ENCODE measurements around the gene NBAS. TPM values are rescaled to one million over a fixed set of nuclear protein-coding genes. Genes with fewer than 3 reads are reported as not detected.

Gene NBAS
- total RNA-seq, 1 experiment from 2014 or later, result 44.2 TPM

DNA sequence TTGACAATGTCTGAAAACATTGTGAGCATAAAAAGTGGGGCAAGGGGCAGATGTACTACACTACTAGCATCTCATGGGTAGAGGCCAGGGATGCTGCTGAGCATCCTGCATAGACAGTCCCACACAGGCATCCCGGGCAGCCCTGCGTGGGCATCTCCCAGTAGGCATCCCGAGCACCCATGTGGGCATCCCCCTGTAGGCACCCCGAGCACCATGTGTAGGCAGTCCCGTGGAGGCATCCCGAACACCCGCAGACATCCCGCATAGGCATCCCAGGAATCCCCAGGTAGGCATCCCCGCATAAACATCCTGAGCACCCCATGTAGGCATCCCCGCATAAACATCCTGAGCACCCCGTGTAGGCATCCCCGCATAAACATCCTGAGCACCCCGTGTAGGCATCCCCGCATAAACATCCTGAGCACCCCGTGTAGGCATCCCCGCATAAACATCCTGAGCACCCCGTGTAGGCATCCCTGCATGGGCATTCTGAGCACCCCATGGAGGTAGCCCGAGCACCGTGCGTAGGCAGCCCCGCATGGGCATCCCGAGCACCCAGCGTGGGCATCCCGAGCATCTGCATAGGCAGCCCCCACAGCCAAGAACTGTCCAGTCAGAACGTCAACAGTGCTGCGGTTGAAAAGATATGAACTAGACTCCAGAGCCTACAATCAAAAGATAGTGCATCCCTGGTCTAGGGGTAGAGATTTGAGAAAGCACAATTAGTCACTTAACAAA, 273.5 kb downstream of the NBAS start:
- Histone ChIP-seq H3K27ac (no peak overlapping the region), H3K4me1 (no peaks in the 10 kb centered on the region), H3K27me3 (no peaks in the 10 kb centered on the region), H3K36me3 (peaks cover 6% of the 10 kb centered on the region; the same call in 1 of the 2 replicates), H3K4me3 (no peak overlapping the region), H3K9me3 (replicated peaks) (no peaks in the 10 kb centered on the region)
- DNase-seq, result no peak

- no peak for DNase-seq
- Histone ChIP-seq H3K27me3 (no peaks in the 10 kb centered on the region), H3K27ac (no peak overlapping the region), H3K9me3 (replicated peaks) (no peaks in the 10 kb centered on the region), H3K36me3 (peaks cover 3% of the 10 kb centered on the region; the same call in 1 of the 2 replicates), H3K4me3 (no peak overlapping the region), H3K4me1 (no peaks in the 10 kb centered on the region)
Measured at GRCh38 chr2:15284614-15285013, 276.5 kb downstream of the NBAS start.

DNA sequence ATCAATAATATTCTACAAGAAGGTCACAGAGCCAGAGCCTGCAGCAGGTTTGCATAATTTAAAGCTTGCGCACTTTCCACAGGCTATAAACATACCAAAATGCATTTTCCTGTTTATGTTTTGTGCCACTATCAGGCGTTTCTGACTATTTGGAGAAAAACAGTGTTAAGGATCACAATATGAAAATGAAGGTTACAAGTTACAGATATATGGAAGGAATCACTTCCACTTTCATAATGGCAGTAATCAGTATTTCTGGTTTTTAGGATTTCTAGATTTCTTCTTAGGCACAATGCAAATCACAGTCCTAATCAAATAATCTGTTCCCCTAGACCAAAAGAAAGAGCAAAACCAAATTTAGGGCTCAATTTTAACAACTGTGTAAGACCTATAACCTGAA, 279.5 kb downstream of the NBAS start:
- no peak overlapping the region for H3K4me3 ChIP-seq
- DNase-seq, result no peak
- H3K4me1 ChIP-seq, result no peaks in the 10 kb centered on the region
- peaks cover 3% of the 10 kb centered on the region; the same call in 1 of the 2 replicates for H3K36me3 ChIP-seq
- H3K27me3 ChIP-seq, result no peaks in the 10 kb centered on the region
- no peaks in the 10 kb centered on the region for H3K9me3 ChIP-seq (replicated peaks)
- no peak overlapping the region for H3K27ac ChIP-seq

DNA sequence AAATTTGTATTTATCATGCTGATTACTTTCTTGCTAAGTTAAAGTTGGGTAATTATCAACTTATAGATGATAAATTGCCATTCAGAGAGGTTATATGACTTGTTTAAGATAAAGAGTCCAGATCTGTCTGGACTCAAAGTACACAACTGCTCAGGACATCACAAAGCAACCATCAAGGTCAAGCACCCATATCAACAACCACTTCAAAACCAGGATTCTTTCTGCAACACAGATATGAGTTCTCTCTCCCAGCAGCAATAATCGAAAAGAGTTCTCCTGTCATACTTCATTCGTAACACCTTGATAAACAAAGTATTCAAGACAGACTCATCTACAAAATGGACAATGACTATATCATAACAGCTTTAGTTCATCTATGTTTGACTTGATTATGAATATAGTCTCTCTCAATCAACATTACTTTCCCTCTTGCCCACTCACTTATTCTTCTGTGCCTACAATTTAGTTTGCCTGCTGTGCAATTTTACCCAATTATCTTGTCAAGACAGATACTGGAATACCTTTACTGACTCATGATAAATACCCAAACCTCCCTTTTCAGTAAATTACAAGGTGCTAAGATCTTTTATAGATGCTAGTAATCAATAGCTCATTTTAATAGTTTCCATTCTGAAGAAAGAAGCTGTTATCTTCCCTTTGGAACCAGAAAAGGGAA, 281.8 kb downstream of the NBAS start:
- peaks cover 2% of the 10 kb centered on the region; the same call in 1 of the 2 replicates for H3K36me3 ChIP-seq
- H3K9me3 ChIP-seq (replicated peaks), result no peaks in the 10 kb centered on the region
- no peaks in the 10 kb centered on the region for H3K27me3 ChIP-seq
- H3K4me1 ChIP-seq, result no peaks in the 10 kb centered on the region
- no peak overlapping the region for H3K27ac ChIP-seq
- no peak for DNase-seq
- no peak overlapping the region for H3K4me3 ChIP-seq

DNA sequence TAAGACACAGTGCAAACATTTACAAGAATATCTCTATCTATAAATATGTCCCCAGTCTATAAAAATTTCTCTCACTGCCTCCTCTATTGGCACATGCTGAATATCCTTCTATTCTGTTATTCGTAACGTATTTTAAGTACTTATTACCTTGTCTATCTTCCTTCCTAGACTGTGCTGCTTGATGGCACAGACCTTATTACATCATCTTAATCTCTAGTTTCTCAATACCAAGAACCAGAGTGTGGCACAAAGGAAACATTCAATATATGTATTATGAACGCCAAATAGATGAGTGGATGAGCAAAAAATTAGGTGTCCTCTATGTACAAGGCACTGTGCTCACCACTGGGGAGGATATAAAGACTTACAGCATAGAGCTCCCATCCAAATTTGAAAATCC, 282.8 kb downstream of the NBAS start:
- no peaks in the 10 kb centered on the region for H3K4me1 ChIP-seq
- DNase-seq, result no peak
- H3K36me3 ChIP-seq, result peaks cover 2% of the 10 kb centered on the region; the same call in 1 of the 2 replicates
- H3K9me3 ChIP-seq (replicated peaks), result no peaks in the 10 kb centered on the region
- H3K4me3 ChIP-seq, result no peak overlapping the region
- H3K27me3 ChIP-seq, result no peaks in the 10 kb centered on the region
- no peak overlapping the region for H3K27ac ChIP-seq

GRCh38 chr2:15275346-15275745, 285.8 kb downstream of the NBAS start:
- DNase-seq, result no peak

DNA sequence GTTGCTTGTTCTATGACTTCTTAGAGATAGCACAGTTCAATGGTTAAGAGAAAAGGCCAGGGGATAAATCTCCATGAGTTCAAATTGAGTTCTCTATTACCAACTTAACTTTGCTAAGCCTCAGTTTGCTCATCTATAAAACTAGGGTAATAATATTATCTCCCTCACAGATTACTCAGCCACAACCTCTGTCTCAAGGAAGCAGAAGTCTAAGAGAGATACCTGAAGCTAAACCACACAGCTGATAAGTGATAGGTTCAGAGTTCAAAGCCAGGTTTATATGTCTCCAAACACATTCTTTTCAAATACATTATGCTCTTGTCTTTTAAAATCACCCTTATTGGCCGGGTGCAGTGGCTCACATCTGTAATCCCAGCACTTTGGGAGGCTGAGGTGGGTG, 287.7 kb downstream of the NBAS start:
- H3K9me3 ChIP-seq (replicated peaks), result no peaks in the 10 kb centered on the region
- no peak overlapping the region for H3K4me3 ChIP-seq

More at GRCh38 chr2:15275346-15275745, 285.8 kb downstream of the NBAS start:
- Histone ChIP-seq H3K4me3 (no peak overlapping the region), H3K27ac (no peak overlapping the region), H3K9me3 (replicated peaks) (no peaks in the 10 kb centered on the region), H3K36me3 (no peaks in the 10 kb centered on the region; the same call in 1 of the 2 replicates), H3K27me3 (no peaks in the 10 kb centered on the region), H3K4me1 (no peaks in the 10 kb centered on the region)

GRCh38 chr2:15272942-15273341, 288.2 kb downstream of the NBAS start:
- Histone ChIP-seq H3K9me3 (replicated peaks) (no peaks in the 10 kb centered on the region), H3K36me3 (no peaks in the 10 kb centered on the region; the same call in 1 of the 2 replicates), H3K27me3 (no peaks in the 10 kb centered on the region), H3K27ac (no peak overlapping the region), H3K4me1 (no peaks in the 10 kb centered on the region), H3K4me3 (no peak overlapping the region)
- no peak for DNase-seq

More for the DNA sequence above, 287.7 kb downstream of the NBAS start:
- Histone ChIP-seq H3K27ac (no peak overlapping the region), H3K27me3 (no peaks in the 10 kb centered on the region), H3K4me1 (no peaks in the 10 kb centered on the region), H3K36me3 (no peaks in the 10 kb centered on the region; the same call in 1 of the 2 replicates)
- no peak for DNase-seq

DNA sequence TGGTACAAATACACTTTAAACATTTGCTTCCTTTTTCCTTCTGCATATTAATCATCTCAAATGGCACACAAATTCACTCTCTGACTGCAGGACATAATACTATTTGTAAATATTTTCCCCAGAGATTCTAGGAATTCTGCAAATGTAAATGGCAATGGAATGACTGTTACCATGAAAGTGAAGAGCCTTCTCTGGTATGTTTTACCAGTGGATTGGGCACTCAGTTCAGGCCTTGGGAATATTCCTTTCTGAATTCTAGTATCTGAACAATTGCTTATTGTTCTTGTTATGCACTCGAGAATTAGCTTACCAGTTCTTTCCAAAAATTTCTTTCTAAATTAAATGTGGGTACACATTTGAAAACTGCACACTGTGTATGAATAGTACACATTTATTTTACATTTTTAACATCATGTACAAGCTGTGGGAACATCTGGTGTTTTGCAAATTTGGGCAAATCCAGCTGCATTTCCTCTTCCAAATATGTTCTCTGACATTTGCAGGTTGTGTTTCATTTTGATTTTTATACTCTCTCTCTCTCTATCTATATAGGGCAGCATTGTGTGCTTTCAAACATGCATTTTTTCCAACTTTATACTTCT, 289.1 kb downstream of the NBAS start:
- H3K9me3 ChIP-seq (replicated peaks), result no peaks in the 10 kb centered on the region

DNA sequence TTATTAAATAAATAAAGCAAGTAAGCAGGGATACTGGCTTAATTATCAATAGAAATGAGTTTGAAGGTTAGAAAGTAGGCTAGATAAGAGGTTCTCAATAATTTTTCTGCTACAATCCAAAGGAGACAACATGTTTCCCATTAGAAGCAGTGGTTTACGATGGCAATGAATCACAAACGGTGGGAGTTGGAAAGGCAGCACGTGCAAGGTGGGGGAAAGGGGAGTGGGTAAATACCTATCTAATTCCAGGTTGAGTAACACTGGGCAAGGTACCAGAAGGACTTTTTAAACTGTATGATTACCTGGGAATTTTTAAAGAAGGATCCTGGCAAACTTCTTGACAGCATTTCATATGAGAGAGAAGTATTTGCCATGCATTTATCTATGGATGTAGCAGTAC, 289.9 kb downstream of the NBAS start:
- H3K9me3 ChIP-seq (replicated peaks), result no peaks in the 10 kb centered on the region
- H3K36me3 ChIP-seq, result no peaks in the 10 kb centered on the region; the same call in 1 of the 2 replicates
- no peaks in the 10 kb centered on the region for H3K27me3 ChIP-seq
- no peak for DNase-seq
- no peak overlapping the region for H3K4me3 ChIP-seq
- no peaks in the 10 kb centered on the region for H3K4me1 ChIP-seq
- no peak overlapping the region for H3K27ac ChIP-seq

More for the DNA sequence above, 289.1 kb downstream of the NBAS start:
- Histone ChIP-seq H3K27me3 (no peaks in the 10 kb centered on the region), H3K4me3 (no peak overlapping the region), H3K4me1 (no peaks in the 10 kb centered on the region), H3K36me3 (no peaks in the 10 kb centered on the region; the same call in 1 of the 2 replicates), H3K27ac (no peak overlapping the region)
- no peak for DNase-seq

- no peak overlapping the region for H3K4me3 ChIP-seq
- no peak for DNase-seq
- H3K9me3 ChIP-seq (replicated peaks), result no peaks in the 10 kb centered on the region
- no peaks in the 10 kb centered on the region for H3K36me3 ChIP-seq
- no peaks in the 10 kb centered on the region for H3K4me1 ChIP-seq
- no peaks in the 10 kb centered on the region for H3K27me3 ChIP-seq
- no peak overlapping the region for H3K27ac ChIP-seq
Measured at GRCh38 chr2:15269043-15269442, 292.1 kb downstream of the NBAS start.

- H3K4me3 ChIP-seq, result no peak overlapping the region
- no peaks in the 10 kb centered on the region for H3K36me3 ChIP-seq
Measured at GRCh38 chr2:15265889-15266288, 295.2 kb downstream of the NBAS start.

DNA sequence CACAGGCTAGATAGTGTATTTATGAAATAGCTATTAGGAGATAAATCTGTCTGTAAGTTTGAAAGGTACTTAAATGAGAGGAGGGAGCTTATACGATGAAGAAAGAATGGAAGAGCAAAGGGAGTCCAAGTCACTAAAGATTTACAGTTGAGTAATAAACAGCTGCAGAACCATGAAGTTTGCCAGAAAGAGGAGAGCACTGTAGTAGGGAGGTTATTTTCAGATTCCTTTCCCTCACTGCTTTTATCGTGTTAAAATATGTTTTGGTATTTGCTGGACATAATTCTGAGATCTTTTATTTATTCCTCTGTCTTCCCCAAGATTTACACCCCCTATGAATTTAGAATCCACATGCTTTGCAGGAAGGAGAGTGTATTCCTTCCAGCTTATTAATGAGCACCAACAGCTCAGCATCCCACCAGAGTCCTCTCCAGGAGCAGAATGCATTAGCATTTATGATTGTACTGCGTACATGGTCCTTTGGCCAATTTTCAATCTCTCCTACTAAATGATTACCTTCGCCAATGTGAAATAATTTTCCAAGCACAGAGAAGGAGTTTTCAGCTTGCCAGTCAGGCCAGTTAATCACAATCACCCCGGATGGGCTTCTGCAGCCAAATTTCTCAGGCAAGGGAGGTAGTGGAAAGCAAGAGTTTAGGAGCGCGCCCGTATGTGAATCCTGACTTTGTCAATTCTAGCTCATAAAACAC, 297.0 kb downstream of the NBAS start:
- H3K4me1 ChIP-seq, result no peaks in the 10 kb centered on the region
- H3K27ac ChIP-seq, result no peak overlapping the region
- H3K4me3 ChIP-seq, result no peak overlapping the region
- DNase-seq, result no peak
- H3K9me3 ChIP-seq (replicated peaks), result no peaks in the 10 kb centered on the region
- no peaks in the 10 kb centered on the region for H3K36me3 ChIP-seq
- H3K27me3 ChIP-seq, result no peaks in the 10 kb centered on the region

More at GRCh38 chr2:15265889-15266288, 295.2 kb downstream of the NBAS start:
- Histone ChIP-seq H3K27ac (no peak overlapping the region), H3K4me1 (no peaks in the 10 kb centered on the region), H3K27me3 (no peaks in the 10 kb centered on the region), H3K9me3 (replicated peaks) (no peaks in the 10 kb centered on the region)
- no peak for DNase-seq

- H3K27ac ChIP-seq, result no peak overlapping the region
- H3K4me1 ChIP-seq, result no peaks in the 10 kb centered on the region
- no peak for DNase-seq
- H3K4me3 ChIP-seq, result no peak overlapping the region
- no peaks in the 10 kb centered on the region for H3K9me3 ChIP-seq (replicated peaks)
- H3K36me3 ChIP-seq, result no peaks in the 10 kb centered on the region
- no peaks in the 10 kb centered on the region for H3K27me3 ChIP-seq
Measured at GRCh38 chr2:15262792-15263191, 298.3 kb downstream of the NBAS start.
